Ammon's horn (tissue), 1 donor: Measurements from ENCODE around the gene COX10.

Experiments used
- DNase-seq: peaks from one replicate; pipeline ENCODE4 v3.0.0-alpha.2; 2016; ENCODE audit warnings: low spot score

The COX10 gene

GRCh38 chr17:14070344-14070984 is 1.2 kb downstream of the COX10 start:
- DNase-seq: no peak

GRCh38 chr17:14072881-14073280 is 3.6 kb downstream of the COX10 start:
- no peak for DNase-seq

DNA sequence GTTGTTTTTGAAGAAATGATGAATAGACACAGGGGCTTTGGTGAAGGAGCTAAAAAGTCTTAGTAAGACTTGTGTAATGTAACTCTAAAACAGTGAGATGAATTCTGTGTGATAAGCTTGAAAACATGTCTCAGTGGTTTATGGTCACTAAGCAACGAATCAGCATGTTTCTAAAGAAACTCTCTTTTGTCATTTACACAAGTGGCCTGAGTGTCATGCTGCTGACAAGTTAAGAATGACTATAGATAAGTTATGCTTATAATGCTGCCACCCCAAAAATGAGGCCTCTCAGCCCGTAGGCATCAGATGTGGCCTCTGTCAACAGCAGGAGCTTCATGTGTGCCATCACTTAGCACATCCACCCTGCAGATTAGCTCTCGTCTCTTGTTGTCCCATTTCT is 8.7 kb downstream of the COX10 start:
- no peak for DNase-seq

GRCh38 chr17:14080847-14081251 is 11.5 kb downstream of the COX10 start:
- no peak for DNase-seq

GRCh38 chr17:14082848-14083247 is 13.5 kb downstream of the COX10 start:
- no peak for DNase-seq

DNA sequence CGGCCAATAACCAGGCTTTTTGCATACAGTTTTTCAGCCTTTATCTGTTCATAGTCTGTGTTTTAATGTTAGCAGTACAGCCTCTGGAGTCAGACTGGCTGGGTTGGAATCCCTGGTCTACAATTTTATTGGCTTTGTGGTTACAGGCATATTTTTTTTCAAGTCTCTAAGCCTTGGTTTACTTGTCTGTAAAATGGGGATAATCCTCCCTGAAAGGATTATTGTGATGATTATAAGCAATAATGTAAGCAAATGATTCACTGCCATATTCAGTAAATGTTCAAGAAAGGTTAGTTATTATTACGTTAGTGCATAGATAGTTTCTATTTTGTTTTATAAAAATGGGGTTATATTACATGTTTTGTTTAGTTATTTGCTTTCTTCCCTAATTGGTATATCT is 15.7 kb downstream of the COX10 start:
- DNase-seq: no peak

DNA sequence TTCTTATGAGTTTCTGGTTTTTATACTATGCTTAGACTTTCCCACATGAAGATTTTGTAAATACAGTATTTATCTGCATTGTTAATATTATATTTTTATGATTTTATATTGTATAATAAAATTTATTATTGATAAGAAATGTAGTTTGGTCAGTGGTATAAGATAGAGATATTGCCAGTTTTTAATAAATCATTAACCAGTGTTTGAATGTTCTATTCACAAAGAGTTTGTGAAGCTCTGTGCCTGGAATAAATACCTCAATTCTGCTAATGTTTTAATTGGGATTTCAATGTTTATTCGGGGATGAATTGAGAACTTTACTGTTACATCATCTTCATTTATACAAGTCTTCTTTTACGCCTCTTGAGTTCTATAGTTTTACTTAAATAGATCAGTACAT is 16.9 kb downstream of the COX10 start:
- DNase-seq: no peak

DNA sequence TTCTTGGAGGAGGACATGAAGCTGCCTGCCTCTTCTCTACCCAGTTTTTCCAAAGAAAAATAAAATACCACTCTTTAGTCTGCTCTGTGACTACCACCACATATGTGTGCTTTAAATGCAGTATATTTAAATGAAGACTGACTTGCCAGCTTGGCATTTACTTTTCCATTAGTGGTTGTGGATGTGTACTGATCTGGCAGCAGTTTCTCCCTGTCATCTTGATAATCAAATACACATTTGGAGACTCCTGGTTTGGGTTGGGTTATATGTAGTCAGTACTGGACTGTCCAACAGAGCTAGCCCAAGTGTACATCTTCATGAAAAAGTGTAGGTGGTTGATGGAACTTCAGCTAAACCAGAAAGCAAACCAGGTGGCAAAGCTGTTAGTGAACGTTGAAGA is 19.9 kb downstream of the COX10 start:
- DNase-seq: no peak

DNA sequence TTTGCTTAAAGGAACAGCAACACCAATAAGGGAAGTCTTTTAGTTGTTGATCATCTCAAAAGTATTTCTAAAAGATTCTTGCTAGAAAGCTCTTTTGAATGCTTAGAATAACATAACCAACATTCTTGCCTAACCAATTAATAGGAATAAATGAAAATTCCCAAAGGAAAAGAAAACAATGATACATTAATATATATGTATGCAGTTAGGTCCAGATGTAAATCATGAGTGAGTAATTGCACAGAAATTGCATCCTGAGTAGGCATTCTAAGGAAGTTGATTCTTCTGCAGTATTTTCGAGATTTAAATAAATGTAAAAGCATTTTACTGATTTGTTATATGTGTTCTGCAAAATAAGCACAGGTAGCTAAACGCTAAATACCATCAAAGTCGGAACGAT is 22.1 kb downstream of the COX10 start:
- DNase-seq: no peak

DNA sequence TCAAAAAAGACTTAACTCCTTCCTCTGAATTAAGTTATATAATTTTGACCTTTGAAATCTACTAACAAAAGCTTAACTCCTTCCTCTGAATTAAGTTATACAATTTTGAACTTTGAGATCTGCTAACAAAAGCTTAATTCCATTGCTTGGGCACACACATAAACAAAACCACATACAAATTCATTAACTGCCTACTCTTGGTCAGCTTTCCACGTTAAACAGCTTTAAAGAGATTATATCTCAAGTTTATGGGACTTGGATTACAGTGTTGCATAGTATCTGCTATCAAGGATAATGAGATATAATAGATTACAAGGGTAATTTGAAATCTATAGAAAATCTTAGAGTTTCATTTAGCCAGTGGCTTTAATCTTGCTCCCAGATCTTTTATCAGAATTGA is 23.5 kb downstream of the COX10 start:
- DNase-seq: no peak

DNA sequence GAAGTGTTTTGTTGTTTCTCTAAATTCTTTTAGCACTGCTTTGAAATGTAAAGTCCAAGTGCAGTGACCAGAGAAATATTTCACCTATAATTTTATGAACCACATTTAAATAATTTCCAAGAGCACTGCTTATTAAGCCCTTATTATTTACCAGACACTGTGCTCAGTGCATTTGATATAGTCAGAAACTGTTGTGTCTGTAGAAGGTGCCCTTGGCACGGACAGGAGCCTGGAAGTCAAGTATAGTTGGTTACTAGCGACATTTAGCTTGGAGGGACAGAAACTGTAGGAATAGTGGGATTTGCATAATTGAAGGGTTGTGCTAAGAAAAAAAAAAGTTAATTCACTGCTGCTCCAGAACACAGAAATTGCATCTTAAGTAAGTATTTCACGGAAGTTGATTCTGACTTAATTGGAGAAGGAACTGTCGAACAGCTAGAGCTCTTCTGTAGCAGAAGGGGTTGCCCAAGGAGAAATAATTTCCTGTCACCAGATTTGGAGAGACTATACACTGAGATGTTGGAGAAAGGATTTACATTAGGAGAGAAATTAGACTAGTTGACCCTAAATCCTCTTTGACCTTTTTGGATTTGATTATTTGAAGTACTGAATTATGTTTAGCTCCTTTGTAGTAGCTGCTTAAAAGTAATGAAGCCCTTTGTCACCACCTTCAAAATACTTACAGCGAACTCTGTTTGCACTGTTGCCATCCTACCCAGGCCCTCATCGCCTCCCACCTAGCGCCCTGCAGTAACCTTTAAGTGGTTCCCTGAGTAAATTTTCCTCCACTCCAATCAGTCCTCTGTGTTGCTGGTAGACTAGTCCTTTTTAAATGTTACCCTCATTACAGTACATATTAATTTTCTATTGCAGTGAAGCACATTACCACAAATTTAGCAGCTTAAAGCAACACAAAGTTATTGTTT is 25.6 kb downstream of the COX10 start:
- DNase-seq: no peak

- no peak for DNase-seq
Observed at GRCh38 chr17:14095631-14096030, 26.3 kb downstream of the COX10 start.

GRCh38 chr17:14098246-14098645 is 28.9 kb downstream of the COX10 start:
- no peak for DNase-seq

DNA sequence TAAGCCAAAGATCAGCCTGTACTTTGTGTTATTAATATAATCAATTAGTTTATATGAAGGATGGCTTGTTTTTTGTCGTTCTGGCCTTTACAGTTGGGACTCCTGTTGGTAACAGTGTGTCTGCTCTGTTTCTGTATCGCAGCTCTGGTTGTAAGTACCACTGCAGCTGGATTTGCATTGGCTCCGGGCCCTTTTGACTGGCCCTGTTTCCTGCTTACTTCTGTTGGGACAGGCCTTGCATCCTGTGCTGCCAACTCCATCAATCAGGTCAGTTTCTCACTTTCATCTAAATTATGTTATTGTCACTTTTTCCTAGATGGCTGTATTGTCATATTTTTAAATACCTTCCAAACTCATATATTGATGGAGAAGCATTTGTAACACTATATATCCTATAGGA is 32.7 kb downstream of the COX10 start:
- DNase-seq: no peak

GRCh38 chr17:14103836-14104235 is 34.5 kb downstream of the COX10 start:
- DNase-seq: peak; percentile 8

GRCh38 chr17:14104734-14105133 is 35.4 kb downstream of the COX10 start:
- DNase-seq: no peak

- no peak for DNase-seq
Observed at GRCh38 chr17:14107889-14108288, 38.6 kb downstream of the COX10 start.

DNA sequence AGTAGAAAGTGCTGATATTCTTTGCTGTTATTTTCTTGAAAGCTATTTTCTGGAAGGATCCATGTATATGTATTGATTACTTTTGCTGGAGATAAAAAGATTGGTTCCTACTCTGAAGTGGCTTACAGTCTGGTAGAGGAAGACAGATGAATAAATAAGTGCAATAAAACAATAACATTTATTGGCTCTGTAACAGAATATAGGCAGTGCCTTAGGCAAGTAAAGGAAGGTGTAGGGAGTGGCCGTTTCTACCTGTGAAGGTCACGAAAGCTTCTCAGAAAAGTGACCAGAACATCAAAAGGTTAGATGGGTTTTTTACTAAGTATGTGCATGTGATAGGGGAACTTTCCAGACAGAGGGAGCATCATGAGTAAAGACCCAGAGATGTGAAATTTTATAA is 43.1 kb downstream of the COX10 start:
- DNase-seq: no peak

GRCh38 chr17:14113137-14113536 is 43.8 kb downstream of the COX10 start:
- DNase-seq: no peak

GRCh38 chr17:14116263-14117024 is 47.1 kb downstream of the COX10 start:
- DNase-seq: no peak

- DNase-seq: no peak
Observed at GRCh38 chr17:14118951-14119350, 49.6 kb downstream of the COX10 start.

DNA sequence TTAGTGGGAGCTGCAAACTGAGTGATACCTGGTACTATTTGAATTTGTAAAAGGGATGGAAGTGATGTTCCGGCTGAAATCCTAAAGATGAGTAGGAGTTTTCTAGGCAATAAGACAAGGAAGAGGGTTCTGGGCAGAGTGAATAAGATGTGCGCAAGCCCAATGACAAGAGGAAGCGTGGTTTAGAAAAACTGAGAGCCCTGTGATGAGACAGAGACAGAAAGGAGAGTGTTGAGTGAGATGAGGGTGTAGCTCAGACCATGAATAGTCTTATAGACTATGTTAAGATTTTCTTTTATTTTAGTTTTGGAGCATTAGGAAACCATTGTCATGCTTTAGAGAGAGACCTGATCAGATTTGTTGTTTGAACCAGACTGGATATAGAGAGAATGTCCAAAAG is 50.2 kb downstream of the COX10 start:
- no peak for DNase-seq

GRCh38 chr17:14121952-14122351 is 52.6 kb downstream of the COX10 start:
- no peak for DNase-seq
